NB4 (cell line): Measurements from ENCODE around the gene RPS18.

Experiments
- CTCF ChIP-seq: IDR thresholded peaks from one replicate; pipeline ENCODE4 v1.5.1; 2012; ENCODE audit warnings: low read depth, low read length
- POLR2A ChIP-seq: IDR thresholded peaks from 2 replicates; pipeline ENCODE4 v1.6.1; 2011; ENCODE audit warnings: mild to moderate bottlenecking; ENCODE audit not compliant: insufficient read length; ENCODE audit errors: extremely low read depth

- TF ChIP-seq CTCF (no peak), POLR2A (no peak)
These were observed 6.5 kb downstream of the RPS18 start for GRCh38 chr6:33278392-33278741.
